IMR-90 (cell line): ENCODE data around the gene MMEL1.

Experiments used
- BHLHE40 ChIP-seq: fragments of 150-350 bp; IDR thresholded peaks from 2 replicates; pipeline ENCODE4 v1.6.1; 2016; ENCODE audit warnings: mild to moderate bottlenecking, low read depth, low read length
- MAZ ChIP-seq: IDR thresholded peaks from 2 replicates; pipeline ENCODE4 v1.6.1; 2012; ENCODE audit warnings: low read depth, mild to moderate bottlenecking, low read length, improper control_type of control experiment, moderate library complexity, borderline replicate concordance
- POLR2A ChIP-seq: IDR thresholded peaks from 2 replicates; pipeline ENCODE4 v1.6.1; 2012; ENCODE audit warnings: mild to moderate bottlenecking, low read depth, low read length
- TF ChIP-seq, protein P1 (sequence below): conservative IDR thresholded peaks from 2 replicates; pipeline ENCODE4 v1.5.1; 2012; ENCODE audit warnings: mild to moderate bottlenecking, low read depth, low read length, improper control_type of control experiment
- TF ChIP-seq, protein P2 (sequence below): fragments of 150-350 bp; IDR thresholded peaks from 2 replicates; pipeline ENCODE4 v1.6.1; 2016; ENCODE audit warnings: low read depth, mild to moderate bottlenecking, low read length, moderate library complexity, borderline replicate concordance

DNA sequence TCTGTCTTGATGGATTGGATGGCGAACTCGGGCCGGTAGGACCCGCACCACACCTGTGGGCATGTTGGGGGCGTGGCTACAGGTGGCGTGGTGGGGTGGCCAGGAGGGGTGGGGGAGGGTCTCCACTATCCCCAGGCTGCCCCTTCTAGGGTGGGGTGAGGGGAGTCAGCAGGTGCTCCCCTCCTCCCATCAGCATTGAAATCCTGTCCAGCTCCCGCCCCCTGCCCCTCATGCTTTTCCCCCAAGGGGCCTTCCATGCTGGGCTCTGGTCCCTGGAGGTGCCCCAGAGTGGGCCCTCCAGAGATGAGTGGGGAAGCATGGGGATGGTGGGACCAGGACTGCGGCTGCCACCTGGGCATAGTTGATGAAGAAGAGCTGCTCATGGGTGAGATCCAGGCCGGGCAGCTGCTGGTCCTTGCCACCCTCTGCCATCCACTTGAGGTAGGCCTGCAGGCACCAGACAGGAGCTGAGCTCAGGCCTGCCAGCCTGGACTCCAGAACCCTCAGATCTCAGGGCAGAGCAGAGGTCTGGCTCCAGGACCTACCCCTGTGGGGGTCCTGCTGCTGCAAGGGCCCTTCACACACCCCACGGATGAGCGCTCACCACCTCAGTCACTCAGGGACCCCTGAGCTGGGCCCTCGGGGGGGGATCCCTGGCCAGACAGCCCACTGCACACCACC is 41.1 kb downstream of the MMEL1 start:
- TF ChIP-seq, protein P1, sequence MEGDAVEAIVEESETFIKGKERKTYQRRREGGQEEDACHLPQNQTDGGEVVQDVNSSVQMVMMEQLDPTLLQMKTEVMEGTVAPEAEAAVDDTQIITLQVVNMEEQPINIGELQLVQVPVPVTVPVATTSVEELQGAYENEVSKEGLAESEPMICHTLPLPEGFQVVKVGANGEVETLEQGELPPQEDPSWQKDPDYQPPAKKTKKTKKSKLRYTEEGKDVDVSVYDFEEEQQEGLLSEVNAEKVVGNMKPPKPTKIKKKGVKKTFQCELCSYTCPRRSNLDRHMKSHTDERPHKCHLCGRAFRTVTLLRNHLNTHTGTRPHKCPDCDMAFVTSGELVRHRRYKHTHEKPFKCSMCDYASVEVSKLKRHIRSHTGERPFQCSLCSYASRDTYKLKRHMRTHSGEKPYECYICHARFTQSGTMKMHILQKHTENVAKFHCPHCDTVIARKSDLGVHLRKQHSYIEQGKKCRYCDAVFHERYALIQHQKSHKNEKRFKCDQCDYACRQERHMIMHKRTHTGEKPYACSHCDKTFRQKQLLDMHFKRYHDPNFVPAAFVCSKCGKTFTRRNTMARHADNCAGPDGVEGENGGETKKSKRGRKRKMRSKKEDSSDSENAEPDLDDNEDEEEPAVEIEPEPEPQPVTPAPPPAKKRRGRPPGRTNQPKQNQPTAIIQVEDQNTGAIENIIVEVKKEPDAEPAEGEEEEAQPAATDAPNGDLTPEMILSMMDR, result no peak
- TF ChIP-seq, protein P2, sequence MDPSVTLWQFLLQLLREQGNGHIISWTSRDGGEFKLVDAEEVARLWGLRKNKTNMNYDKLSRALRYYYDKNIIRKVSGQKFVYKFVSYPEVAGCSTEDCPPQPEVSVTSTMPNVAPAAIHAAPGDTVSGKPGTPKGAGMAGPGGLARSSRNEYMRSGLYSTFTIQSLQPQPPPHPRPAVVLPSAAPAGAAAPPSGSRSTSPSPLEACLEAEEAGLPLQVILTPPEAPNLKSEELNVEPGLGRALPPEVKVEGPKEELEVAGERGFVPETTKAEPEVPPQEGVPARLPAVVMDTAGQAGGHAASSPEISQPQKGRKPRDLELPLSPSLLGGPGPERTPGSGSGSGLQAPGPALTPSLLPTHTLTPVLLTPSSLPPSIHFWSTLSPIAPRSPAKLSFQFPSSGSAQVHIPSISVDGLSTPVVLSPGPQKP, result no peak
- no peak for TF ChIP-seq POLR2A
- TF ChIP-seq BHLHE40, result no peak
- TF ChIP-seq MAZ, result no peak
